Liver (tissue), 3 donors: ENCODE measurements around the gene LCT.

Experiments used
- ATF3 ChIP-seq: IDR thresholded peaks from 2 replicates; pipeline ENCODE4 v1.6.1; 2016; ENCODE audit warnings: antibody characterized with exemption
- EGR1 ChIP-seq, 2 donors: IDR thresholded peaks; 2 replicates each; pipeline ENCODE4 v1.6.1; 2016 to 2018; ENCODE audit warnings: antibody characterized with exemption in 2 of 2, low read depth in 2 of 2
- FOXA1 ChIP-seq: IDR thresholded peaks from 2 replicates; pipeline ENCODE4 v1.6.1; 2016; ENCODE audit warnings: antibody characterized with exemption
- GABPA ChIP-seq, 2 donors: IDR thresholded peaks in 1 of 2; conservative IDR thresholded peaks in 1 of 2; 2 replicates each; pipeline ENCODE4 v1.6.1; 2016; ENCODE audit warnings: antibody characterized with exemption in 2 of 2, mild to moderate bottlenecking in 1 of 2, moderate library complexity in 1 of 2
- JUND ChIP-seq, 2 donors: IDR thresholded peaks; 2 replicates each; pipeline ENCODE4 v1.6.1; 2016; ENCODE audit warnings: antibody characterized with exemption in 2 of 2
- RAD21 ChIP-seq, 2 donors: IDR thresholded peaks; 2 replicates each; pipeline ENCODE4 v1.6.1; 2016; ENCODE audit warnings: antibody characterized with exemption in 2 of 2, mild to moderate bottlenecking in 2 of 2
- SP1 ChIP-seq: IDR thresholded peaks from 2 replicates; pipeline ENCODE4 v1.6.1; 2018; ENCODE audit warnings: antibody characterized with exemption, mild to moderate bottlenecking
- TAF1 ChIP-seq: conservative IDR thresholded peaks from 2 replicates; pipeline ENCODE4 v1.6.1; 2016; ENCODE audit warnings: antibody characterized with exemption, mild to moderate bottlenecking
- ZBTB33 ChIP-seq: IDR thresholded peaks from 2 replicates; pipeline ENCODE4 v1.6.1; 2016; ENCODE audit warnings: antibody characterized with exemption
- TF ChIP-seq, protein P1 (sequence below): fragments of 150-350 bp; IDR thresholded peaks from 2 replicates; pipeline ENCODE4 v1.5.1; 2017; ENCODE audit warnings: improper control_type of control experiment, low read depth, low read length; ENCODE audit not compliant: missing input control
- donor health status: healthy.
- donor health status: healthy.

GRCh38 chr2:135741043-135741394 lies 96.0 kb downstream of the LCT start:
- TF ChIP-seq SP1: no peak
- TF ChIP-seq JUND (IDR thresholded peaks at IDR 0.05): no peak
- TF ChIP-seq RAD21 (IDR thresholded peaks at IDR 0.05): no peak
- TF ChIP-seq, protein P1, sequence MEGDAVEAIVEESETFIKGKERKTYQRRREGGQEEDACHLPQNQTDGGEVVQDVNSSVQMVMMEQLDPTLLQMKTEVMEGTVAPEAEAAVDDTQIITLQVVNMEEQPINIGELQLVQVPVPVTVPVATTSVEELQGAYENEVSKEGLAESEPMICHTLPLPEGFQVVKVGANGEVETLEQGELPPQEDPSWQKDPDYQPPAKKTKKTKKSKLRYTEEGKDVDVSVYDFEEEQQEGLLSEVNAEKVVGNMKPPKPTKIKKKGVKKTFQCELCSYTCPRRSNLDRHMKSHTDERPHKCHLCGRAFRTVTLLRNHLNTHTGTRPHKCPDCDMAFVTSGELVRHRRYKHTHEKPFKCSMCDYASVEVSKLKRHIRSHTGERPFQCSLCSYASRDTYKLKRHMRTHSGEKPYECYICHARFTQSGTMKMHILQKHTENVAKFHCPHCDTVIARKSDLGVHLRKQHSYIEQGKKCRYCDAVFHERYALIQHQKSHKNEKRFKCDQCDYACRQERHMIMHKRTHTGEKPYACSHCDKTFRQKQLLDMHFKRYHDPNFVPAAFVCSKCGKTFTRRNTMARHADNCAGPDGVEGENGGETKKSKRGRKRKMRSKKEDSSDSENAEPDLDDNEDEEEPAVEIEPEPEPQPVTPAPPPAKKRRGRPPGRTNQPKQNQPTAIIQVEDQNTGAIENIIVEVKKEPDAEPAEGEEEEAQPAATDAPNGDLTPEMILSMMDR: no peak
- no peak for TF ChIP-seq EGR1 (IDR thresholded peaks at IDR 0.05; ENCODE audit: low read depth in 2 of 2)
- no peak for TF ChIP-seq FOXA1
- no peak for TF ChIP-seq TAF1
- TF ChIP-seq ZBTB33: no peak
- TF ChIP-seq ATF3: no peak
- no peak for TF ChIP-seq GABPA (IDR thresholded peaks at IDR 0.05 in 1 of 2, conservative IDR thresholded peaks at IDR 0.05 in 1 of 2)
